Measurements from ENCODE around the gene OCLN. TPM values are rescaled to one million over a fixed set of nuclear protein-coding genes. Genes with fewer than 3 reads are reported as not detected.

OCLN gene, protein sequence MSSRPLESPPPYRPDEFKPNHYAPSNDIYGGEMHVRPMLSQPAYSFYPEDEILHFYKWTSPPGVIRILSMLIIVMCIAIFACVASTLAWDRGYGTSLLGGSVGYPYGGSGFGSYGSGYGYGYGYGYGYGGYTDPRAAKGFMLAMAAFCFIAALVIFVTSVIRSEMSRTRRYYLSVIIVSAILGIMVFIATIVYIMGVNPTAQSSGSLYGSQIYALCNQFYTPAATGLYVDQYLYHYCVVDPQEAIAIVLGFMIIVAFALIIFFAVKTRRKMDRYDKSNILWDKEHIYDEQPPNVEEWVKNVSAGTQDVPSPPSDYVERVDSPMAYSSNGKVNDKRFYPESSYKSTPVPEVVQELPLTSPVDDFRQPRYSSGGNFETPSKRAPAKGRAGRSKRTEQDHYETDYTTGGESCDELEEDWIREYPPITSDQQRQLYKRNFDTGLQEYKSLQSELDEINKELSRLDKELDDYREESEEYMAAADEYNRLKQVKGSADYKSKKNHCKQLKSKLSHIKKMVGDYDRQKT
- 1.3 and 1.7 TPM in 2 replicates for polyA plus RNA-seq

GRCh38 chr5:69492391-69492922, at the start of gene OCLN:
Gene OCLN (plus strand): TSS chr5:69492790. CDS start chr5:69504245, 11,455 bp downstream.

GRCh38 chr5:69559908-69560330, 67.3 kb downstream of the OCLN start, which contains the start of gene GTF2H2C:
Gene GTF2H2C (plus strand): TSS chr5:69560191. CDS start chr5:69565133, 4,942 bp downstream.

Other genes with a start within 250 kb of the OCLN start
- gene CCDC125, start 160.0 kb upstream of the OCLN start, polyA plus RNA-seq, result 34.2 and 37.3 TPM in 2 replicates
- 484 and 514 TPM in 2 replicates for gene AK6, start 123.3 kb upstream of the OCLN start, polyA plus RNA-seq
- gene TAF9, start 123.3 kb upstream of the OCLN start, polyA plus RNA-seq, result 486 and 506 TPM in 2 replicates
- gene RAD17, start 123.0 kb upstream of the OCLN start, polyA plus RNA-seq, result 17.5 and 23.2 TPM in 2 replicates
- 0.66 TPM in 1 of 2 replicates, not detected in the other for gene MARVELD2, start 77.7 kb upstream of the OCLN start, polyA plus RNA-seq
- 25.0 and 30.3 TPM in 2 replicates for gene GTF2H2C, start 67.4 kb downstream of the OCLN start, polyA plus RNA-seq